ENCODE data around the gene SLC35F3.

GRCh38 chr1:233863901-233864545 is 40.5 kb upstream of the SLC35F3 start:
- TF ChIP-seq POLR2A (IDR thresholded peaks at IDR 0.05) (no peak), CTCF (IDR thresholded peaks at IDR 0.05) (no peak)

Data from Peyer's patch (tissue), 4 donors.